B cell (primary cell): Measurements from ENCODE around the gene AP1G1. TPM values are rescaled to one million over a fixed set of nuclear protein-coding genes. Genes with fewer than 3 reads are reported as not detected.
"Not testable (repeated sequence)": the region's sequence is repeated elsewhere in the genome, so short reads cannot be mapped to it uniquely, and the experiment has no call there.

Experiments
- ATAC-seq: fragments of 200-7000 bp; cut with Tn5 transposase; one replicate; pipeline ENCODE4 v1.10.0; 2021; ENCODE audit warnings: low read depth, mild to moderate bottlenecking, moderate number of reproducible peaks, moderate library complexity
- CTCF ChIA-PET: fragments of 350-600 bp; sonication (Branson Sonifier 250); formaldehyde crosslinking; loops from one replicate; lab custom pipeline; 2021; ENCODE audit warnings: antibody characterized with exemption, inconsistent platforms; lab: Charles Lee
- POLR2A ChIA-PET: fragments of 350-600 bp; sonication (Branson Sonifier 250); formaldehyde crosslinking; loops from one replicate; lab custom pipeline; 2021; ENCODE audit warnings: antibody characterized with exemption; lab: Charles Lee
- DNase-seq: peaks from one replicate; pipeline ENCODE4 v3.0.0; 2013
- H2AFZ ChIP-seq: 2 replicates; pipeline ENCODE4 v1.6.1; 2012; ENCODE audit warnings: mild to moderate bottlenecking, low read depth, low read length; ENCODE audit not compliant: insufficient read depth, poor library complexity, severe bottlenecking
- H3K27ac ChIP-seq, 2 donors: 1 replicate in 1 of 2; 2 replicates in 1 of 2; pipeline ENCODE4 v1.5.1; 2012 to 2013; ENCODE audit warnings: low read length in 2 of 2, mild to moderate bottlenecking in 2 of 2, moderate library complexity in 1 of 2
- H3K27me3 ChIP-seq, 4 experiments: fragments of 200-600 bp in 1 of 4; sonication (generic) in 1 of 4; replicated peaks in 1 of 4; 1 replicate in 2 of 4; 2 replicates in 2 of 4; pipeline versions ENCODE4 v1.6.1 to v1.7.0; 2013 to 2016; ENCODE audit warnings: low read length in 3 of 4, mild to moderate bottlenecking in 2 of 4, mixed read lengths in 1 of 4, moderate library complexity in 1 of 4; ENCODE audit not compliant: insufficient read depth in 4 of 4, control insufficient read depth in 3 of 4; ENCODE audit errors: control extremely low read depth in 1 of 4
- H3K36me3 ChIP-seq, 2 experiments: replicated peaks in 1 of 2; 1 replicate in 1 of 2; 2 replicates in 1 of 2; pipeline versions ENCODE4 v1.6.1 to v1.7.1; 2013; ENCODE audit warnings: low read length in 1 of 2; ENCODE audit not compliant: insufficient read depth in 2 of 2, control insufficient read depth in 1 of 2; ENCODE audit errors: control extremely low read depth in 1 of 2, extremely low read depth in 1 of 2
- H3K4me1 ChIP-seq, 2 donors: fragments of 200-600 bp in 1 of 2; sonication (generic) in 1 of 2; 1 replicate in 1 of 2; 2 replicates in 1 of 2; pipeline versions ENCODE4 v1.5.1 to v1.6.1; 2013 to 2017; ENCODE audit warnings: low read length in 2 of 2; ENCODE audit not compliant: control insufficient read depth in 2 of 2, insufficient read depth in 2 of 2
- H3K4me2 ChIP-seq: replicated peaks from 2 replicates; pipeline ENCODE3; 2012; ENCODE audit warnings: mild to moderate bottlenecking, low read depth, low read length; ENCODE audit not compliant: poor library complexity, severe bottlenecking
- H3K4me3 ChIP-seq, 5 experiments: fragments of 200-600 bp in 1 of 5; sonication (generic) in 1 of 5; 1 replicate in 3 of 5; 2 replicates in 2 of 5; pipeline versions ENCODE4 v1.5.1 to v1.7.0; 2011 to 2016; ENCODE audit warnings: low read length in 4 of 5, mild to moderate bottlenecking in 4 of 5, low read depth in 2 of 5, control low read depth in 1 of 5, moderate library complexity in 1 of 5; ENCODE audit not compliant: insufficient read depth in 1 of 5; ENCODE audit errors: control extremely low read depth in 1 of 5, extremely low read depth in 1 of 5
- H3K79me2 ChIP-seq: fragments of 200-600 bp; sonication (generic); one replicate; pipeline ENCODE4 v1.6.0; 2016; ENCODE audit warnings: low read length; ENCODE audit not compliant: control insufficient read depth, insufficient read depth
- H3K9ac ChIP-seq: fragments of 200-600 bp; sonication (generic); 2 replicates; pipeline ENCODE4 v1.6.1; 2017; ENCODE audit warnings: mild to moderate bottlenecking, low read length, moderate library complexity
- H3K9me3 ChIP-seq, 3 donors: one replicate each; pipeline versions ENCODE4 v1.6.1 to v1.7.1; 2013; ENCODE audit warnings: low read length in 2 of 3; ENCODE audit not compliant: control insufficient read depth in 2 of 3, insufficient read depth in 1 of 3; ENCODE audit errors: control extremely low read depth in 1 of 3
- H4K20me1 ChIP-seq: 2 replicates; pipeline ENCODE4 v1.6.0; 2012; ENCODE audit warnings: mild to moderate bottlenecking, low read length; ENCODE audit not compliant: insufficient read depth, control insufficient read depth, poor library complexity, severe bottlenecking
- H3K27ac Mint-ChIP-seq: one replicate; pipeline ENCODE4 v1.8.0; 2021; ENCODE audit warnings: mixed read lengths
- H3K27me3 Mint-ChIP-seq: one replicate; pipeline ENCODE4 v1.8.0; 2021; ENCODE audit warnings: mixed read lengths
- H3K4me1 Mint-ChIP-seq: one replicate; pipeline ENCODE4 v1.8.0; 2021; ENCODE audit warnings: mixed read lengths
- H3K4me3 Mint-ChIP-seq: one replicate; pipeline ENCODE4 v1.8.0; 2021; ENCODE audit warnings: mixed read lengths
- H3K9me3 Mint-ChIP-seq: one replicate; pipeline ENCODE4 v1.8.0; 2022; ENCODE audit warnings: mixed read lengths; ENCODE audit not compliant: insufficient read depth
- EZH2 ChIP-seq: IDR thresholded peaks from 2 replicates; pipeline ENCODE4 v1.6.1; 2012; ENCODE audit warnings: borderline replicate concordance, low read depth, mild to moderate bottlenecking, moderate library complexity, low read length; ENCODE audit not compliant: insufficient read depth, poor library complexity, severe bottlenecking
- WGBS: methylation state at CpG from one replicate; pipeline ENCODE4 v1.1.5; 2013; ENCODE audit warnings: missing lambda C conversion rate; ENCODE audit not compliant: insufficient coverage; 5-methylcytosine and 5-hydroxymethylcytosine counted together
- intact Hi-C: fragments of 100-400 bp; cut with micrococcal nuclease; formaldehyde crosslinking; loops from one replicate; pipeline ENCODE4 v1.10.0; 2022
- polyA plus RNA-seq: library from polyadenylated mRNA; depleted of rRNA; stranded (reverse); fragments of >200 nt; gene quantifications from 2 replicates; pipeline ENCODE4 v1.2.3, GENCODE V29; 2012
- total RNA-seq, 2 donors: library from RNA; stranded (reverse); fragments of 120-200 nt in 1 of 2; gene quantifications; 1 replicate in 1 of 2; 2 replicates in 1 of 2; pipeline versions ENCODE4 v1.2.3 to v1.2.4, GENCODE V29; 2013 to 2022
- TF ChIP-seq, protein P1 (sequence below): fragments of 200-600 bp; IDR thresholded peaks from one replicate; pipeline ENCODE4 v1.8.0; 2022; ENCODE audit warnings: antibody characterized with exemption, mild to moderate bottlenecking

The AP1G1 gene
- total and polyA plus RNA-seq, 2 donors (not counting 1 experiment from before 2014, with no cell fraction given): 43.8 to 142 TPM

DNA sequence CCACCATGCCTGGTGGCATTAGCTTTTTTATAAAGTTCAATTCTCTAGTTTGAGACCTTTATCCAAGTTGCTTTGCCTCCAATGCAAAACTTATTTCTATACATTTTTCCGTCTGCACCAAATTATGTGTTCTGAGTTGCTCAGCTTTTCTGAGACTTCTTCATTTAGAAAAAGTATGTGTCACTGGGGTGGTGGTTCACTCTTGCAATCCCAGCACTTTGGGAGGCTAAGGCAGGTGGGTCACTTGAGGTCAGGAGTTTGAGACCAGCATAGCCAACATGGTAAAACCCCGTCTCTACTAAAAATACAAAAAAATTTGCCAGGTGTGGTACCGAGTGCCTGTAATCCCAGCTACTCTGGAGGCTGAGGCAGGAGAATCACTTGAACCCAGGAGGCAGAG, 23.1 kb upstream of the AP1G1 start:
- H2AFZ ChIP-seq, H3K4me3 Mint-ChIP-seq, H3K4me1 Mint-ChIP-seq, H3K27ac ChIP-seq, H3K36me3 ChIP-seq, intact Hi-C loops, H4K20me1 ChIP-seq, ATAC-seq, H3K27ac Mint-ChIP-seq, H3K27me3 ChIP-seq, H3K9me3 Mint-ChIP-seq, H3K4me3 ChIP-seq, H3K79me2 ChIP-seq, DNase-seq, CTCF ChIA-PET, H3K9ac ChIP-seq, H3K27me3 Mint-ChIP-seq, H3K9me3 ChIP-seq, H3K4me2 ChIP-seq, H3K4me1 ChIP-seq: not testable (repeated sequence)
- POLR2A ChIA-PET: interaction anchor here (0.6 kb wide), 1 partner anchor 11 kb away, joined by 3 read pairs; no protein-coding TSS in a partner anchor
- WGBS: 96% methylated on average over 2 of the region's 3 CpGs

DNA sequence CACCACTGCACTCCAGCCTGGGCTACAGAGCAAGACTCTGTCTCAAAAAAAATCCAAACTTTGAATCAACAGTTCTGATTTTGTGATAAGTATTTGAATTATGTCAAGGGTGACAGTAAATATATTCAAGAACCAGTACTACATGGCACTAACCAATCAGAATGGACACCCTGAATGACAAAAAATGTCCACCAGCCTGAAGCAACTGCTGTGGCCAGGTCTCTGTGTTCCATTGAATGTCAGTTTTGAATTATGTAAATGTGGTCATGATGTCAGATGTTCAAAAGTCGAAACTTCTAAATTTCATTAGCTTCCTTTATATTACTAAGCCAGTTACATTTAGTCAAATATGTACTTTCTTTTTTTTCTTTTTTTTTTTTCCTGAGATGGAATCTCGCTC, 21.7 kb upstream of the AP1G1 start:
- Mint-ChIP-seq H3K4me1 (no peaks in the 10 kb centered on the region), H3K4me3 (no peak overlapping the region), H3K27ac (no peak overlapping the region), H3K9me3 (no peaks in the 10 kb centered on the region), H3K27me3 (no peaks in the 10 kb centered on the region)
- Histone ChIP-seq H3K36me3 (no peaks in the 10 kb centered on the region), H3K27me3 (no peaks in the 10 kb centered on the region), H2AFZ (no peak overlapping the region), H3K4me3 (no peak overlapping the region), H3K4me2 (no peak overlapping the region), H3K9me3 (no peaks in the 10 kb centered on the region), H3K4me1 (no peaks in the 10 kb centered on the region), H4K20me1 (no peaks in the 10 kb centered on the region), H3K79me2 (no peaks in the 10 kb centered on the region), H3K9ac (no peak overlapping the region), H3K27ac (no peak overlapping the region)
- DNase-seq (no peak), ATAC-seq (no peak)
- CTCF ChIA-PET: interaction anchor here (0.8 kb wide), 1 partner anchor 22 kb away, joined by 3 read pairs; no protein-coding TSS in a partner anchor
- WGBS: 100% methylated on average over 1 of the region's 2 CpGs
- POLR2A ChIA-PET: no interaction called here
- intact Hi-C loops: no loop called here
- TF ChIP-seq, protein P1, sequence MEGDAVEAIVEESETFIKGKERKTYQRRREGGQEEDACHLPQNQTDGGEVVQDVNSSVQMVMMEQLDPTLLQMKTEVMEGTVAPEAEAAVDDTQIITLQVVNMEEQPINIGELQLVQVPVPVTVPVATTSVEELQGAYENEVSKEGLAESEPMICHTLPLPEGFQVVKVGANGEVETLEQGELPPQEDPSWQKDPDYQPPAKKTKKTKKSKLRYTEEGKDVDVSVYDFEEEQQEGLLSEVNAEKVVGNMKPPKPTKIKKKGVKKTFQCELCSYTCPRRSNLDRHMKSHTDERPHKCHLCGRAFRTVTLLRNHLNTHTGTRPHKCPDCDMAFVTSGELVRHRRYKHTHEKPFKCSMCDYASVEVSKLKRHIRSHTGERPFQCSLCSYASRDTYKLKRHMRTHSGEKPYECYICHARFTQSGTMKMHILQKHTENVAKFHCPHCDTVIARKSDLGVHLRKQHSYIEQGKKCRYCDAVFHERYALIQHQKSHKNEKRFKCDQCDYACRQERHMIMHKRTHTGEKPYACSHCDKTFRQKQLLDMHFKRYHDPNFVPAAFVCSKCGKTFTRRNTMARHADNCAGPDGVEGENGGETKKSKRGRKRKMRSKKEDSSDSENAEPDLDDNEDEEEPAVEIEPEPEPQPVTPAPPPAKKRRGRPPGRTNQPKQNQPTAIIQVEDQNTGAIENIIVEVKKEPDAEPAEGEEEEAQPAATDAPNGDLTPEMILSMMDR: no peak
- no peak for TF ChIP-seq EZH2
